H1 (cell line): ENCODE data around the gene APELA. TPM values are rescaled to one million over a fixed set of nuclear protein-coding genes. Genes with fewer than 3 reads are reported as not detected.

Source experiments
- CTCF ChIA-PET: fragments of 300-600 bp; sonication (Branson Sonifier 250); formaldehyde crosslinking; loops from one replicate; lab custom pipeline; 2021; ENCODE audit not compliant: partially characterized antibody; lab: Charles Lee
- POLR2A ChIA-PET: fragments of 300-600 bp; sonication (Branson Sonifier 250); formaldehyde crosslinking; loops from one replicate; lab custom pipeline; 2021; ENCODE audit warnings: inconsistent platforms; ENCODE audit not compliant: partially characterized antibody; lab: Charles Lee
- DNase-seq, 2 experiments: peaks; one replicate each; pipeline versions ENCODE4 v3.0.0 to v3.0.0-alpha.2; 2010 to 2022; ENCODE audit warnings: low spot score in 2 of 2, low read depth in 1 of 2, mixed read lengths in 1 of 2
- FAIRE-seq: peaks from 2 replicates; lab custom pipeline; 2011; peaks lifted over from hg19 to GRCh38; lab: Jason Lieb, UNC
- H2AFZ ChIP-seq: 2 replicates; pipeline ENCODE4 v1.8.1; 2012; ENCODE audit warnings: low read length, inconsistent platforms
- H2AK5ac ChIP-seq: 2 replicates; pipeline ENCODE4 v1.6.1; 2013; ENCODE audit warnings: low read depth, low read length
- H2BK120ac ChIP-seq: replicated peaks from 2 replicates; pipeline ENCODE3; 2013; ENCODE audit warnings: low read depth, low read length, inconsistent platforms
- H2BK12ac ChIP-seq: 2 replicates; pipeline ENCODE4 v1.6.1; 2013; ENCODE audit warnings: low read depth, low read length
- H2BK15ac ChIP-seq: 2 replicates; pipeline ENCODE4 v1.6.1; 2013; ENCODE audit warnings: low read length
- H2BK20ac ChIP-seq: 2 replicates; pipeline ENCODE4 v1.6.1; 2013; ENCODE audit warnings: low read length
- H2BK5ac ChIP-seq: 2 replicates; pipeline ENCODE4 v1.6.1; 2013; ENCODE audit warnings: low read depth, low read length
- H3K14ac ChIP-seq: 2 replicates; pipeline ENCODE4 v1.6.1; 2013; ENCODE audit warnings: inconsistent platforms; ENCODE audit not compliant: insufficient read length
- H3K18ac ChIP-seq: 2 replicates; pipeline ENCODE4 v1.6.1; 2013; ENCODE audit warnings: low read length; ENCODE audit errors: extremely low read depth
- H3K23ac ChIP-seq: 2 replicates; pipeline ENCODE4 v1.6.1; 2013; ENCODE audit warnings: inconsistent platforms; ENCODE audit not compliant: insufficient read length
- H3K23me2 ChIP-seq: 2 replicates; pipeline ENCODE4 v1.6.1; 2013; ENCODE audit warnings: low read depth, low read length
- H3K27ac ChIP-seq: 2 replicates; pipeline ENCODE4 v1.6.1; 2011; ENCODE audit warnings: low read depth, low read length, inconsistent platforms
- H3K27me3 ChIP-seq, 4 experiments: replicated peaks in 1 of 4; 1 replicate in 1 of 4; 2 replicates in 3 of 4; pipeline versions ENCODE4 v1.6.1 to v1.8.1; 2011 to 2013; ENCODE audit warnings: low read length in 3 of 4, mild to moderate bottlenecking in 3 of 4, inconsistent platforms in 2 of 4, mixed read lengths in 2 of 4, moderate library complexity in 1 of 4; ENCODE audit not compliant: control insufficient read depth in 3 of 4, insufficient read depth in 3 of 4; ENCODE audit errors: extremely low read depth in 1 of 4
- H3K36me3 ChIP-seq, 4 experiments: 2 replicates each; pipeline versions ENCODE4 v1.6.1 to v1.8.1; 2011 to 2013; ENCODE audit warnings: mild to moderate bottlenecking in 4 of 4, low read length in 3 of 4, moderate library complexity in 2 of 4, control low read depth in 1 of 4, inconsistent platforms in 1 of 4; ENCODE audit not compliant: insufficient read depth in 4 of 4, control insufficient read depth in 2 of 4
- H3K4ac ChIP-seq: replicated peaks from 2 replicates; pipeline ENCODE3; 2013; ENCODE audit warnings: low read length, low read depth, mixed read lengths, inconsistent platforms; ENCODE audit not compliant: insufficient read length
- H3K4me1 ChIP-seq, 4 experiments: replicated peaks in 1 of 4; 1 replicate in 1 of 4; 2 replicates in 3 of 4; pipeline versions ENCODE4 v1.6.1 to v1.8.1; 2011 to 2013; ENCODE audit warnings: low read length in 3 of 4, inconsistent platforms in 2 of 4, mixed read lengths in 1 of 4; ENCODE audit not compliant: insufficient read depth in 4 of 4, control insufficient read depth in 3 of 4
- H3K4me2 ChIP-seq, 2 experiments: 2 replicates each; pipeline versions ENCODE4 v1.6.1 to v1.8.1; 2011 to 2013; ENCODE audit warnings: low read depth in 2 of 2, low read length in 2 of 2, control low read depth in 1 of 2, inconsistent platforms in 1 of 2, mild to moderate bottlenecking in 1 of 2; ENCODE audit not compliant: insufficient read depth in 1 of 2
- H3K4me3 ChIP-seq, 4 experiments: fragments of 200-600, 300-600 bp in 1 of 4; sonication (generic), shearing (Covaris generic), sonication (Bioruptor Twin) in 1 of 4; 2 replicates each; pipeline versions ENCODE4 v1.5.1 to v1.8.1; 2011 to 2016; ENCODE audit warnings: low read length in 4 of 4, low read depth in 3 of 4, control low read depth in 2 of 4, inconsistent platforms in 2 of 4, mild to moderate bottlenecking in 2 of 4, mixed read lengths in 1 of 4, moderate library complexity in 1 of 4; ENCODE audit not compliant: insufficient read depth in 2 of 4; ENCODE audit errors: extremely low read depth in 1 of 4
- H3K56ac ChIP-seq: replicated peaks from 2 replicates; pipeline ENCODE3; 2013; ENCODE audit warnings: low read depth, mild to moderate bottlenecking, mixed read lengths, low read length, inconsistent platforms; ENCODE audit not compliant: insufficient read length
- H3K79me1 ChIP-seq: 2 replicates; pipeline ENCODE4 v1.6.1; 2013; ENCODE audit warnings: low read depth, low read length, control low read depth
- H3K79me2 ChIP-seq, 2 experiments: 2 replicates each; pipeline versions ENCODE4 v1.6.1 to v1.8.1; 2012 to 2013; ENCODE audit warnings: low read length in 2 of 2, mild to moderate bottlenecking in 2 of 2, inconsistent platforms in 1 of 2; ENCODE audit not compliant: insufficient read depth in 2 of 2, control insufficient read depth in 1 of 2
- H3K9ac ChIP-seq, 4 experiments: replicated peaks in 1 of 4; 1 replicate in 1 of 4; 2 replicates in 3 of 4; pipeline versions ENCODE4 v1.6.1 to v1.8.1; 2011 to 2013; ENCODE audit warnings: low read depth in 3 of 4, low read length in 3 of 4, control low read depth in 2 of 4, mild to moderate bottlenecking in 2 of 4, moderate library complexity in 2 of 4, inconsistent platforms in 1 of 4; ENCODE audit errors: extremely low read depth in 1 of 4
- H3K9me3 ChIP-seq, 2 experiments: 2 replicates each; pipeline versions ENCODE4 v1.6.1 to v1.8.1; 2012 to 2013; ENCODE audit warnings: mild to moderate bottlenecking in 2 of 2, moderate library complexity in 2 of 2, control low read depth in 1 of 2, inconsistent platforms in 1 of 2, low read depth in 1 of 2, low read length in 1 of 2, mixed read lengths in 1 of 2; ENCODE audit not compliant: insufficient read depth in 2 of 2
- H4K20me1 ChIP-seq, 2 experiments: replicated peaks in 1 of 2; 2 replicates each; pipeline versions ENCODE3 to v1.8.1; 2011 to 2013; ENCODE audit warnings: inconsistent platforms in 2 of 2, low read length in 2 of 2, mild to moderate bottlenecking in 1 of 2; ENCODE audit not compliant: insufficient read depth in 2 of 2, control insufficient read depth in 1 of 2
- H4K5ac ChIP-seq: 2 replicates; pipeline ENCODE4 v1.6.1; 2013; ENCODE audit warnings: low read length, low read depth, mixed read lengths, inconsistent platforms; ENCODE audit not compliant: insufficient read length
- H4K8ac ChIP-seq: 2 replicates; pipeline ENCODE4 v1.8.0; 2013; ENCODE audit warnings: mild to moderate bottlenecking, moderate library complexity, low read length, inconsistent platforms; ENCODE audit not compliant: insufficient read depth; ENCODE audit errors: extremely low read depth
- H4K91ac ChIP-seq: replicated peaks from 2 replicates; pipeline ENCODE3; 2013; ENCODE audit warnings: low read length, mixed read lengths, inconsistent platforms; ENCODE audit not compliant: insufficient read length
- CBX8 ChIP-seq: fragments of 300-800, 300-1000 bp; sonication (generic); IDR thresholded peaks from 2 replicates; pipeline ENCODE4 v1.7.1; 2016; ENCODE audit warnings: low read depth, low read length, borderline replicate concordance
- FOSL1 ChIP-seq: IDR thresholded peaks from 2 replicates; pipeline ENCODE4 v1.6.1; 2011; ENCODE audit warnings: mild to moderate bottlenecking, low read depth, low read length, moderate library complexity; ENCODE audit not compliant: insufficient read depth
- KDM4A ChIP-seq: IDR thresholded peaks from one replicate; pipeline ENCODE4 v1.7.1; 2012; ENCODE audit warnings: low read depth, mild to moderate bottlenecking, moderate library complexity, low read length, inconsistent platforms; ENCODE audit not compliant: severe bottlenecking
- RAD21 ChIP-seq, 2 experiments: IDR thresholded peaks in 1 of 2; conservative IDR thresholded peaks in 1 of 2; 2 replicates each; pipeline ENCODE4 v1.6.1; 2011; ENCODE audit warnings: low read depth in 2 of 2, low read length in 2 of 2, improper control_type of control experiment in 1 of 2, inconsistent platforms in 1 of 2, mild to moderate bottlenecking in 1 of 2, moderate library complexity in 1 of 2
- polyA plus RNA-seq, 7 experiments: library from polyadenylated mRNA; depleted of rRNA in 3 of 7; stranded (reverse) in 5 of 7; unstranded in 2 of 7; fragments of >200 nt in 5 of 7; fragments of 200-250 nt in 2 of 7; gene quantifications; 1 replicate in 5 of 7; 2 replicates in 1 of 7; 4 replicates in 1 of 7; pipeline versions ENCODE4 v1.2.1 to v1.2.3, GENCODE V29; 2011 to 2013; ENCODE audit warnings: missing spikeins in 2 of 7, mixed read lengths in 2 of 7
- total RNA-seq: library from RNA; stranded (reverse); fragmentation: NEBNext Ultra II Directional; extraction: Animal tissue kit (Norgen Biotek cat#: 25700); gene quantifications from 2 replicates; pipeline ENCODE4 v1.2.1, GENCODE V29; 2021
- TF ChIP-seq, protein P1 (sequence below), 3 experiments: IDR thresholded peaks; 1 replicate in 2 of 3; 2 replicates in 1 of 3; pipeline versions ENCODE4 v1.5.1 to v1.6.1; 2011; ENCODE audit warnings: low read length in 3 of 3, mild to moderate bottlenecking in 3 of 3, inconsistent platforms in 2 of 3, low read depth in 1 of 3, moderate library complexity in 1 of 3; ENCODE audit not compliant: insufficient read depth in 1 of 3; ENCODE audit errors: control extremely low read depth in 1 of 3
- TF ChIP-seq, protein P2 (sequence below): IDR thresholded peaks from 2 replicates; pipeline ENCODE4 v1.6.1; 2012; ENCODE audit warnings: low read length, inconsistent platforms
- TF ChIP-seq, protein P3 (sequence below): IDR thresholded peaks from 2 replicates; pipeline ENCODE4 v1.6.1; 2011; ENCODE audit warnings: low read depth, mild to moderate bottlenecking, low read length; ENCODE audit not compliant: insufficient read depth

APELA gene
- total and polyA plus RNA-seq, 2 of the 8 experiments (the other 6 are each of a cell fraction or from before 2014, with no cell fraction given), result 60.2 to 81.8 TPM

DNA sequence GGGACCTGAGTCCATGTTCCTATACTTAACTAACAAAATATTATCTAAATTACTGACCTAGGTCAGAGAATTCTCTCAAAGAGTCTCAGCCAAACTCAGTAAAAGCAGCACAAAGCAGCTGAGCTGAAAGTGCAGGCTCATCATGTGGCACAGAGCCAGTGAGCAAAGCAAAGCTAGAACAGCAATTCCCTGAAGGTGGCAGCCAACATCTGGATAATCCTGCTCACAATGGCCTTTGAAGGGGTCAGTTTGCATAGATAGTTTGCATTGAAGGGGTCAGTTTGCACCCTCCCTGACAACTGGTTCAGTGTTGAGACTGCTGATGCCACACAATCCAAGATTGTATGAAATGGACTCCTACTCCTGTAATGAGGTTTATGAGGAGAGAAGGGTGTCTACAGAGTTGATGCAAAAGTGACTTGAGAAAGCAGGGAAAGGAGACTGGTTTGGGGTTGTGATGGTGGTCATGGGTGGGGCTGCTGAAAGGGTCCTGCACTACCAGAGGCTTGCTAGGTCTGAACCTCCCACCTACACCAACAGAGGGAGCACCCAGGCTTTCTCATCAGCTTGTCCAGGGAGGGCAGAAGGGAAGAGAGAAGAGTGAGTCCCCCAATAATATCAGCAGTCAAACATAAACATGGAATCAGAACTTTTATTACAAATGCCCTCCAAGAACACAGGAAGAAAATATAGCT lies 60.7 kb downstream of the APELA start:
- H3K4me3 ChIP-seq, result no peak overlapping the region
- POLR2A ChIA-PET, result interaction anchor here (1.5 kb wide), 1 partner anchor 43 kb away, joined by 3 read pairs; no protein-coding TSS in a partner anchor

More for the DNA sequence above, 60.7 kb downstream of the APELA start:
- Histone ChIP-seq H3K14ac (no peak overlapping the region), H3K27ac (no peak overlapping the region), H3K79me2 (no peaks in the 10 kb centered on the region), H3K56ac (no peak overlapping the region), H2BK12ac (no peak overlapping the region; the same call in 1 of the 2 replicates), H3K4me1 (no peaks in the 10 kb centered on the region; a peak in 1 of 7 replicates), H4K5ac (no peak overlapping the region), H3K23ac (no peak overlapping the region), H3K27me3 (no peaks in the 10 kb centered on the region), H2AFZ (peak overlapping the region; percentile 93; the same call in 1 of the 2 replicates), H4K91ac (no peak overlapping the region), H3K79me1 (no peaks in the 10 kb centered on the region), H3K18ac (no peak overlapping the region), H2BK5ac (no peak overlapping the region), H2BK15ac (no peak overlapping the region), H4K20me1 (no peaks in the 10 kb centered on the region), H4K8ac (no peak overlapping the region), H2AK5ac (no peak overlapping the region), H3K9me3 (no peaks in the 10 kb centered on the region), H3K36me3 (no peaks in the 10 kb centered on the region), H3K23me2 (no peaks in the 10 kb centered on the region; the same call in 1 of the 2 replicates), H3K9ac (no peak overlapping the region), H2BK120ac (no peak overlapping the region), H3K4me2 (no peak overlapping the region), H2BK20ac (no peak overlapping the region), H3K4ac (no peak overlapping the region)
- CTCF ChIA-PET, result interaction anchor here (0.6 to 13.7 kb wide), 29 partner anchors 13 to 1150 kb away, joined by 3 to 279 read pairs (median 5); partner anchors contain the start of gene TRIM61
- TF ChIP-seq, protein P1, sequence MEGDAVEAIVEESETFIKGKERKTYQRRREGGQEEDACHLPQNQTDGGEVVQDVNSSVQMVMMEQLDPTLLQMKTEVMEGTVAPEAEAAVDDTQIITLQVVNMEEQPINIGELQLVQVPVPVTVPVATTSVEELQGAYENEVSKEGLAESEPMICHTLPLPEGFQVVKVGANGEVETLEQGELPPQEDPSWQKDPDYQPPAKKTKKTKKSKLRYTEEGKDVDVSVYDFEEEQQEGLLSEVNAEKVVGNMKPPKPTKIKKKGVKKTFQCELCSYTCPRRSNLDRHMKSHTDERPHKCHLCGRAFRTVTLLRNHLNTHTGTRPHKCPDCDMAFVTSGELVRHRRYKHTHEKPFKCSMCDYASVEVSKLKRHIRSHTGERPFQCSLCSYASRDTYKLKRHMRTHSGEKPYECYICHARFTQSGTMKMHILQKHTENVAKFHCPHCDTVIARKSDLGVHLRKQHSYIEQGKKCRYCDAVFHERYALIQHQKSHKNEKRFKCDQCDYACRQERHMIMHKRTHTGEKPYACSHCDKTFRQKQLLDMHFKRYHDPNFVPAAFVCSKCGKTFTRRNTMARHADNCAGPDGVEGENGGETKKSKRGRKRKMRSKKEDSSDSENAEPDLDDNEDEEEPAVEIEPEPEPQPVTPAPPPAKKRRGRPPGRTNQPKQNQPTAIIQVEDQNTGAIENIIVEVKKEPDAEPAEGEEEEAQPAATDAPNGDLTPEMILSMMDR (IDR thresholded peaks at IDR 0.05; ENCODE audit: control extremely low read depth in 1 of 3, insufficient read depth in 1 of 3, low read depth in 1 of 3, low read length in 3 of 3), result peak; percentile 44 to 67 (median 57)
- TF ChIP-seq, protein P2, sequence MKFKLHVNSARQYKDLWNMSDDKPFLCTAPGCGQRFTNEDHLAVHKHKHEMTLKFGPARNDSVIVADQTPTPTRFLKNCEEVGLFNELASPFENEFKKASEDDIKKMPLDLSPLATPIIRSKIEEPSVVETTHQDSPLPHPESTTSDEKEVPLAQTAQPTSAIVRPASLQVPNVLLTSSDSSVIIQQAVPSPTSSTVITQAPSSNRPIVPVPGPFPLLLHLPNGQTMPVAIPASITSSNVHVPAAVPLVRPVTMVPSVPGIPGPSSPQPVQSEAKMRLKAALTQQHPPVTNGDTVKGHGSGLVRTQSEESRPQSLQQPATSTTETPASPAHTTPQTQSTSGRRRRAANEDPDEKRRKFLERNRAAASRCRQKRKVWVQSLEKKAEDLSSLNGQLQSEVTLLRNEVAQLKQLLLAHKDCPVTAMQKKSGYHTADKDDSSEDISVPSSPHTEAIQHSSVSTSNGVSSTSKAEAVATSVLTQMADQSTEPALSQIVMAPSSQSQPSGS, result no peak
- TF ChIP-seq, protein P3, sequence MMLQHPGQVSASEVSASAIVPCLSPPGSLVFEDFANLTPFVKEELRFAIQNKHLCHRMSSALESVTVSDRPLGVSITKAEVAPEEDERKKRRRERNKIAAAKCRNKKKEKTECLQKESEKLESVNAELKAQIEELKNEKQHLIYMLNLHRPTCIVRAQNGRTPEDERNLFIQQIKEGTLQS, result no peak
- no peak for TF ChIP-seq CBX8
- TF ChIP-seq RAD21 (IDR thresholded peaks at IDR 0.05 in 1 of 2, conservative IDR thresholded peaks at IDR 0.05 in 1 of 2; ENCODE audit: low read depth in 2 of 2, low read length in 2 of 2), result peak; percentile 56 to 58
- no peak for TF ChIP-seq KDM4A
- TF ChIP-seq FOSL1, result no peak
- FAIRE-seq (peak; percentile 93), DNase-seq (no peak)
